GM19455 (cell line): ENCODE measurements around the gene FNDC3A.
A peak's percentile ranks its signal among the peaks of the same experiment; 100 is the strongest.
"Not testable (repeated sequence)": the region's sequence is repeated elsewhere in the genome, so short reads cannot be mapped to it uniquely, and the experiment has no call there.

ENCODE experiments used
- ATAC-seq: cut with Tn5 transposase; IDR thresholded peaks from one replicate; pipeline ENCODE4 v1.9.1; 2021; ENCODE audit not compliant: unreplicated experiment

FNDC3A gene

DNA sequence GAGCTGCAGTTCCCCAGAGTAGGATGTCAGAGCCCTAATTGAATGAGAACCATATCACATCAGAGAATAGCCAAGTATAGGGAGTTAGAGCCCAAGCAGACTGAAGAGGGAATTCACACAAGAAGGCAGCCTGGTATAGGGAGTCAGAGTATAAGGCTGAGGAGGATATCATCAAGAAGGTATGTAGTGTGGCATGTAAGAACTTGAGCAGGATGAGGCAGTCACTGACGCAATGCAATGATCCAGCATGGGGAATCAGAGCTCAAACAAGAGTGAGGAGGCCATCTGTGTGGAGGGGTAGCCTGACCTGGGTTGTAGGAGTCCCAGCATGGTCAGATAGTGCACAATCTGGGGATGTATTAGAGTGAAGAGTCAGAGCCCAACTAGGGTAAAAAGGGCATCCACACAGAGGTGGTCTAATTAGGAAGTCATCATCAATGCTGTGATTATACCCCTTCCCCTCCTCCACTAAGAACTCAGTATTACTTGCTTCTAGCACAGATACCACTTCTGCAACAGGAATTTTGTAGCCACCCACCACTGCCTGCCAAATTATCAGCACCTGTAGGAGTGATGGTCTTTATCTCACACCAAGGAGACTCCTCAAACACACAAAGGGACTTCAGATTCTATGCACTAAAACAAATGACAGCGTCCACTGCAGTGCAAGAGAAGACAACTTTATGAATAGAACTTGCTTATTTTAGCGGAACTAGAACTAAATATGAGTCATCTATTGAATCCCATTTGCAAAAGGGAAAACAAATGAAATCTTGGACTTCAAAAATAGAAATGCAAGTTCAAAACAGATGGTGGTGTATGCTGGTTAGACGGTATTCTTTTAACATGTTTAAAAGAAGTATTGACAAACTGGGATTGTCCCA is 107.2 kb downstream of the FNDC3A start:
- peak; percentile 68 for ATAC-seq

- ATAC-seq, result no peak
Measured at GRCh38 chr13:49084961-49085360, 109.2 kb downstream of the FNDC3A start.

DNA sequence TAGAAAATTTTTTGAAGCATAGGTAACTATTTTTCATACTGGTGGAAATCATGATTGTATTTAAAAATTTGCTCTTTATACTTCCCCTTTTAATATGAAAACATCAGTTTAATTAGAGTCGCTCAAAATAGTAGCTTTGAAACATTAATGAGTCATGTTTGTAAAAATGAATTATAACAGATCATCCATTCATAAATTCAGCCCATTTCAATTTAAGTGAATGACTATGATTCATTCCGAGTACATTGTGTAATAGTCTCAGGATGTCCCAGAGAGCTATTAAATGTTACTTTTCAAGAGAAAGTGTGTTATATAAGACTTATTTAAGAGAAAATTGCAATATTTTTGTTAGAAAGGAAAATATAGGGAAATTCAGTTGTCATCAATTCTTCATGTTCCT is 111.0 kb downstream of the FNDC3A start:
- no peak for ATAC-seq

GRCh38 chr13:49093376-49093775 is 117.7 kb downstream of the FNDC3A start:
- ATAC-seq, result no peak

- ATAC-seq, result no peak
Measured at GRCh38 chr13:49097374-49097773, 121.7 kb downstream of the FNDC3A start.

- ATAC-seq, result no peak
Measured at GRCh38 chr13:49098198-49098597, 122.5 kb downstream of the FNDC3A start.

DNA sequence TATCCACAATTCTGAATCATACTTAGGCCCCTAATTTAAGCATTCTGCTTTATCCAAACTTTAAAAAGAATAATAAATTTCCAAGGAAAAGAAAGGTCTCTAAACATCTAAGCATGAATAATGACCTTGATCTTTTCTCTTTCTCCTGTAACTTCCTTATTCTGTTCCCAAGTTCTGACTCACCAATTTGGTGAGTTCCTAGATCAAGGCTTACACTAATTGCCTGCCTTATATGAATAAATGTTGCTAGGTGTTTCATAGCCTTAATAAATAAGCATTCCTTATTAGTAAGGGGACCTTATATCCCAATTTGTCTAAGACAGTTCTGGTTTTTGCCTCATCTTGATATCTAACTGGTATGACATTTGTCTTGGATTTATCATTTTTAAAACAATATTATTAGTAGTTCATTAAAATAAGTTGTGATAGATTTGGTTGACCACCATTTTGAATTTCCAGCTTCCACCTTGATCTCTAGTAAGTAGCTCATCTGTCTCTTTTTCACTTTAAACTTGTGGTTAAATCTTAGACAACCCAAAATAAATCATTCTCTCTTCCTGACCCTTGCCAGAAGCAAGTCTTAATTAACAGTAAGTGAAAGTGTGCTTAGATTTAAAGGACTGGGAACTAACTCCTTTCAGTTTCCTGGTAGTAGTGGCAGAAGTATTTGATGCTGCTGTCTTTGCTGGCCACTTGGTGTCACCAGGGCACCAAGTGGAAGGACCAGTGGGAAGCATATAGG is 123.2 kb downstream of the FNDC3A start:
- no peak for ATAC-seq

DNA sequence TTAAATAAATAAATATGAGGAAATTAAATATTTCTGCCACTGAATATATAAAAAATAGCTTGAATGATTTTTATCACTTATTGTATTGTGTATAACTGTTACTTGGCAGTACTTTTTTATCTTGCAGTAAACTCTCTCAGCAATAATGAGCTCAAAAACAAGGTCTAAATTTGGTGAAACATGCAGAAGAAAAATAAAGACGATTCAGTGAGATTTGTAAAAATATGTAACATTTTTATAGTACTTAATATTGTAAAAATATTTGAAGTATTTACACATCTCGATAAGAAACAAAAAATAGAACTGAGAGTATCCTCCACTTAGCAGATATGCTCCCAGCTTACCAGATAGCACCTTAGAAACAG is 123.8 kb downstream of the FNDC3A start:
- no peak for ATAC-seq

DNA sequence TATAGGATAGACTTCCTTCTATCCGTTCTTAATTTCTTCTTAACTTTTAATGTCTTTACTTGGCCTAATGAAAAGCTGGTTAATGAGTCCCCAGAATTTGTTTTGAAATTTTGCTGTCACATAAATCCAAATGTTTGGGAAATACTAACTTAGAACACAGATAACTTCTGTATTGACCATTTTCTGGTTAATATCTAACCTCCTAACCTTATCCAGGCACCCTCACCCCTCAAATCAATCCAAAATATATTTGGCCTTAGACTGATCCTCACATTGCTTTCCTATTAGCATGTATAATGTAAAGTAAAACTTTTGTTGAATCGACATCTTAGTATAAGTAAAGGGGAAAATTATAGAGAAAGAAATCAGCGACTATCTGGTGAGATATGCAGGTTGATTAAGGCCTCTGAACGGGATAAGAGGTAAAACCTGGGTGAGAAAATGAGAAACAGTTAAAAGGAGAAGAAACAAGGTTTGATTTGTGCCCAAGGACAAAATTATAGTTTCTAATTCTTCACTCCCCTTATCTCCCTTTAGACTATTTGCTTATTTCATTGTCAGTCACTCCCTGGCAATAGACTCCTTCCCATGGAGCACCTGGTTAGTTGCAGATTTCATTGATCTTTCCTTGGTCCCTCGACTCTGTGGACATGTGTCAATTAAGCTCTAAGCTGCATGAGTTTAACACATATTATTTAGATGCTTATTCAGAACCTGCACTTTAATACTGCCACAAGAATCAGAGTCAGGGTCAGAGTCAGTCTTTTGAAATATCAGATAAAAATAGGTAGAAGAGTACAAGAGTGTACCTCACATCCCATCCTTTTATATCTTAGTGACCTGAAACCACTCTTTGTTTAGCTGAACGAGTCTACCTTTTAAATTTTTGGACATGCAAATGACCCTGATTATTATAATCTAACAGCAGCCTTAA is 125.2 kb downstream of the FNDC3A start:
- no peak for ATAC-seq

- no peak for ATAC-seq
Measured at GRCh38 chr13:49108196-49108595, 132.5 kb downstream of the FNDC3A start.

DNA sequence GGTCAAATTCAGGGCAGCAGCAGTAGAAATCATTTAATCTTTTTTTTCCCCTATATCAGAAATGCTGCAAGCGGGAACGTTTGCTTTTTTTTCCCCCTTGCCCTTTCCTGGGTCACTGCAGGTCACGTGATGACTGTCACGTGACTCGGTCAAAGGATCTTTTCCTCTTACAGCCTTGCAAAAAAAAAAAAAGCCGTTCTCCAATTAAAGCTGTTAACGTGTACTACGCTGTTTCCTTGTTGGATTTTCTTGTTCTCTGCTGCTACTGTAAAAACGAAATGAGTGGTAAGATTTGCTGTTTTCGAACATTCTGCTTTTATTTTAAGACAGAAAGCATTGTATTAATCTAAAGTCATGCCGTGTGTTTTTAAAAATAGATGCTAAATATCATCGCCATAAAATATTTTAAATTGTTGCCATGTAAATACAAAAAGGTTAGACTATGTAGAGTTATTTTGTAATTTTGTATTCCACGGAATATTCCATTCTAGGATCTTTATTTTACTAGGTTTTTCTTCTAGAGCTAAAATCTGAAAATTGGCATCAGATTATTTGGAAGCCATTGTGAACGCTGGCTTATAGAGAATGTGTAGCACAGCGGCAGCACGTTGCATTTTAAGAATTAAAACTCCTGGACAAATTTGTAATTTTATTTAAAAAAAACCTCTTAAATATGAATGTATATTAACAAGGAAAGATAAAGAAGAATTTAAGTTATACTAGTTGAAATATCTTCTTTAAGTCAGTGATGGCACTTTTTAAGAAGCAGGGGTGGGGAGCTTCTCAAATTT is 134.6 kb downstream of the FNDC3A start:
- peak; percentile 69 for ATAC-seq

DNA sequence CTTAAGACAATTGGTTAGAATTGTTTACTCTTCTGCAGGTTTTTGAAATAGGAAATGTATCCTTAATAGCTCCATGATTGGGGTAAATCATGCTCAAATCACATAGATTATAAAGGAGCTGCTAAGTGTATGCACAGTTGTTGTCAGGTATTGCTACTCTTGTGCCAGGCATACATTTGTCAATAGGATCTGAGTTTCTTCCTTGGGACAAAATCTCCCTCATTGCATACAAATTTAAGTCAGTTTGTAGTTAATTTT is 135.1 kb downstream of the FNDC3A start:
- ATAC-seq, result no peak

- ATAC-seq, result no peak
Measured at GRCh38 chr13:49112782-49113525, 137.2 kb downstream of the FNDC3A start.

GRCh38 chr13:49113526-49114286 is 138.0 kb downstream of the FNDC3A start:
- no peak for ATAC-seq

GRCh38 chr13:49116873-49117272 is 141.2 kb downstream of the FNDC3A start:
- no peak for ATAC-seq

GRCh38 chr13:49118455-49118854 is 142.7 kb downstream of the FNDC3A start:
- not testable (repeated sequence) for ATAC-seq

GRCh38 chr13:49124693-49125304 is 149.1 kb downstream of the FNDC3A start:
- ATAC-seq, result no peak

DNA sequence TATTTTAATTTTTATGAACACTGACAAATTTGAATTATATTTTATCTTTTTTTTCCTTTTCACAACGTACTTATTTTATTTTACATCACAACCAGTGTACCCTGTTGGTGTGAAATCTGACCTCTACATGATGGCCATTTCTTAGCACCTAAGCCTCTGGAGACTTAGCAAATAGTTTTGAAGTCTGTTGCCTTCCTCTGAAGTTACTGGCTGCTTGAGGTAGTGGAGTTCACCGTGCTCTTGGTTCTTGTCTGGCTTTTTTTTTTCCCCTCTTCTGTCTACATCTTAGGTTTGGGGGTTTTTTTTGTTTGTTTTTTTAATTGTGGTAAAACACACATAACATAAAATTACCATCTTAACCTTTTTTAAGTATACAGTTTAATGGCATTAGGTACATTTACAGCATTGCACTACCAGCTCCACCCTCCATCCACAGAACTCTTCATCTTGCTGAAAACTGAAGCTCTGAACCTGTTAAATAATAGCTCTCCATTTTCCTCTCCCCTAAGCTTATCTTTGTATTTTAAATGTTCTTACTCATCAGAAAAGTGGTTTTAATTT is 150.3 kb downstream of the FNDC3A start:
- no peak for ATAC-seq
